COLO829 (cell line): ENCODE measurements around the gene ADAM12.

ENCODE experiments used
- DNase-seq: peaks from one replicate; pipeline ENCODE4 v3.0.0; 2012; ENCODE audit warnings: low spot score

The ADAM12 gene

DNA sequence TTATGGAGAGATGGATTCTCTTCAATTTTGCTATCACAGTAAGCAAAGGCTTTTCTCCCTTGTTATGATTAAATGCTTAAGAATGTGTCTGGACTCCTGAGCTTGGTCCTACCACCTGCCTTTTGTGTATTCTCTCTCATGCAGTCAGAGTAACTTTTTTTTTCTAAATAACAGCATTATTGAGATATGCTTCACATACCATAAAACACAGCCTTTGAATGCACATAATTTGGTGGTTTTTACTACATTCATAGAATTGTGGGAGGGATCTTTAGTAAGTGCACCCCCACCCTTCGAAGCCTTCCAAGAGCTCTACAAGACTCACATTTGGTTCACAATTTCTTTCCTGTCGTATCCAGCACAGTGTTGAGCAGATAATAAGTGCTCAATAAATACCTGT, 175.5 kb downstream of the ADAM12 start:
- DNase-seq, result no peak

GRCh38 chr10:126210051-126210651, 178.1 kb downstream of the ADAM12 start:
- no peak for DNase-seq

DNA sequence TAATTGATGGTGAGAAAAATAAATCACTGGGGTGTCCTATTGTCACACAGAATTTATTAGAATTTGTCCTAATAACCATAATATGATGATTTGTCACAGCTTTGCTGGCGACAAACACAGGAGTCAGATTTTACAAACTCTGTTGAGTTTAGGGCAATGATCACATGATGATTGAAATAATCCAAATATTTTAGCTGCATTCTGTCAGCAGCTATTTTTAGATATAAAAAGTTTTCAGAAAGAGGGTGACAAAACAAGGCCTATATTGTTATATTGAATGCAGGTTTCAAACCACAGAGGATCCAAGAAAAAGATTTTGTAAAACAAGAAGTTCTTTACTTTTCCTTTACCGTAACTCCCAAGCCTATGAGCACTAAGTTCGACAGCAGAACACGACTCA, 178.8 kb downstream of the ADAM12 start:
- peak; percentile 11 for DNase-seq

- DNase-seq, result no peak
These were observed 179.5 kb downstream of the ADAM12 start for GRCh38 chr10:126208726-126209302.

DNA sequence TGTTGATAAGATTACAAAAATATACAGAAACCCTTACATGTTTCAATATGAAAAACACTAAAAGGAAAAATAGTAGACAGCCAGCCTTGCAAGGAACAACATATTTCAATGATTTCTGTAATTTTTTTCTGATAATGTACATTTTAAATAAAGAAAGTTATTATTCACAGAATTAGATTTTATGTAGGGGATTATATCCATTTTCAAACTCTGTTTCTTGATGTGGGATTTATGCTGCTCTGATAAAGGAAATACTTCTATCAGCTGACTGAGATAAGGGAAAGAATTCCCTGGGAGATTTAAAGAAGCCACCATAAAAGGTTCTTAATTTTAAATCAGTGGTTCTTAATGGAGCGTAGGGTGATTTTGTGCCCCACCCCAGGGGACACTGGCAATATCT, 180.4 kb downstream of the ADAM12 start:
- DNase-seq, result no peak

DNA sequence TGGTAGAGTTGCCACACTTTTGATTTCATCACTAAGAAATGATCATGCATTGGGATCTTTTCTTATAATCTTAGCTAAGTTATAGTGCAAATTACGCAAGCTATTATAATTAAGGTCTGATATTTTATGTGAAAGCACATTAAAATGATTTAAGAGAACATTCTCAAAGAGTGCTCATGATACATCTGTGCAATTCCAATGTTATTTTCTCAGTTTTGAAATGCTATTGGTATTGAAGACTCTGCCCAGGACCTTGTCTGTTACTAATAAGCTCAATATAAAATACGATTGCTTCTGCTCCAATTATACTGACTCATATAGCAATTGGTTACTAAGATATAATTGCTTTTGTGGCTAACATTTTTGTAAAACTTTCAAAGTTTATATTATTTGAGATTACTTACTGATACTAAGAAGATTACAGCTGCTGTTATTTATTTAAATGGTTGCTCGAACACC, 180.9 kb downstream of the ADAM12 start:
- no peak for DNase-seq

- DNase-seq, result no peak
These were observed 182.6 kb downstream of the ADAM12 start for GRCh38 chr10:126205486-126206205.

- no peak for DNase-seq
These were observed 184.0 kb downstream of the ADAM12 start for GRCh38 chr10:126204320-126204719.

- no peak for DNase-seq
These were observed 184.5 kb downstream of the ADAM12 start for GRCh38 chr10:126203746-126204145.

- no peak for DNase-seq
These were observed 186.7 kb downstream of the ADAM12 start for GRCh38 chr10:126201603-126202002.

- DNase-seq, result no peak
These were observed 188.9 kb downstream of the ADAM12 start for GRCh38 chr10:126199221-126199998.

- no peak for DNase-seq
These were observed 189.6 kb downstream of the ADAM12 start for GRCh38 chr10:126198681-126199080.

GRCh38 chr10:126197036-126197543, 191.2 kb downstream of the ADAM12 start:
- DNase-seq, result no peak

GRCh38 chr10:126196281-126196680, 192.0 kb downstream of the ADAM12 start:
- no peak for DNase-seq

DNA sequence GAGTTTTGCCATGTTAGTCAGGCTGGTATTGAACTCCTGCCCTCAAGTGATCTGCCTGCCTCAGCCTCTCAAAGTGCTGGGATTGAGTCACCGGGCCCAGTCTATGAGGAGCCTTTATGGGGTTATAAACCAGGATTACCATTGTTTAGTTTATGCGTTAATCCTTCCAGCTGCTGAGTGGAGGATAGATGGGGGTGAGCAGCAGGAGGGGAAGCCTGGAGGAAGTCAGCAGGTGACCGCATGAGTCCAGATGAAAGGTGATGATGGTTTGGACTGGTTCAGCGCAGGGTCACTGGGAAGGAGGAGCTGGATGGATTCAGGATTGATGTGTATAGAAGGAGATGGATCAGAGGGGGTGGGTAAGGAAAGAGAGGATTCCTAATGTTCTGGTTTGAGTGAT, 197.1 kb downstream of the ADAM12 start:
- DNase-seq, result no peak

DNA sequence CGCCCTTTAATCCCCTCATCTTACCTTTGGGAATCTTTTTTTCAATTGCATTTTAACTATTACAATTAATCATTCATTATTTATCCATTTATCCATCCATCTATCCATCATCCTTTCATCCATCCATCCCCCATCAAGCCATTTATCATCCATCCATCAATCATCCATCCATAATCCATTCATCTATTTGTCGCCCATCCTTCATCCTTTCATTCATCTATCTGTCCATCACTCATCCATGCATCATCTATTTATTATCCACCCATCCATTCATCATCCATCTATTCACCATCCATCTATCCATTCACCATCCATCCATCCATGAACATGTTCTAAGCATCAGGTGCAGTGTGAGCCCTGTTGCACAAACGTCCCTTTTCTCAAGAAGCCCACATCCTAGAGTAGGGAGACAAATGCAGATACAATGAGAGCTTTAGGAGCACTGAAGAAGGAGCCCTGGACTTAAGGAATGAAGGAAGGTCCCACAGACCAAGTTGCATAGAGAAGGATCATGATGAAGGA, 199.5 kb downstream of the ADAM12 start:
- DNase-seq, result no peak

GRCh38 chr10:126187399-126187798, 200.9 kb downstream of the ADAM12 start:
- no peak for DNase-seq

- DNase-seq, result peak; percentile 48
These were observed 201.5 kb downstream of the ADAM12 start for GRCh38 chr10:126186766-126187165.

GRCh38 chr10:126185676-126186447, 202.4 kb downstream of the ADAM12 start:
- no peak for DNase-seq

GRCh38 chr10:126181626-126182025, 206.7 kb downstream of the ADAM12 start:
- DNase-seq, result no peak

- no peak for DNase-seq
These were observed 208.6 kb downstream of the ADAM12 start for GRCh38 chr10:126179637-126180036.
